Tibial nerve (tissue), 4 donors: ENCODE data around the gene TLR6. TPM values are rescaled to one million over a fixed set of nuclear protein-coding genes. Genes with fewer than 3 reads are reported as not detected.

Experiments used
- DNase-seq, 2 donors: peaks; one replicate each; pipeline ENCODE4 v3.0.0-alpha.2; 2019; ENCODE audit warnings: low spot score in 2 of 2
- H3K27ac ChIP-seq, 4 donors: fragments of 200-600 bp; sonication (generic) in 3 of 4; one replicate each; pipeline ENCODE4 v1.5.1; 2017 to 2019; ENCODE audit warnings: mild to moderate bottlenecking in 1 of 4
- H3K27me3 ChIP-seq, 2 donors: fragments of 200-600 bp; sonication (generic) in 1 of 2; one replicate each; pipeline versions ENCODE4 v1.5.1 to v1.6.0; 2017 to 2019
- H3K36me3 ChIP-seq, 3 donors: fragments of 200-600 bp; sonication (generic); one replicate each; pipeline ENCODE4 v1.5.1; 2018 to 2019
- H3K4me1 ChIP-seq, 4 donors: fragments of 200-600 bp; sonication (generic) in 3 of 4; one replicate each; pipeline ENCODE4 v1.5.1; 2017 to 2019
- H3K4me3 ChIP-seq, 4 donors: fragments of 200-600 bp; sonication (generic) in 3 of 4; one replicate each; pipeline ENCODE4 v1.5.1; 2017 to 2019; ENCODE audit warnings: mild to moderate bottlenecking in 1 of 4, moderate library complexity in 1 of 4
- H3K9me3 ChIP-seq, 4 donors: fragments of 200-600 bp; sonication (generic) in 3 of 4; one replicate each; pipeline ENCODE4 v1.5.1; 2017 to 2019
- CTCF ChIP-seq, 5 experiments: fragments of 200-600 bp in 3 of 5; fragments of 450-650 bp in 2 of 5; sonication (generic) in 3 of 5; IDR thresholded peaks; one replicate each; pipeline ENCODE4 v1.5.1; 2016 to 2019; ENCODE audit warnings: antibody characterized with exemption in 5 of 5, mild to moderate bottlenecking in 3 of 5, moderate library complexity in 2 of 5
- EP300 ChIP-seq, 2 donors: sonication (generic); formaldehyde crosslinking; IDR thresholded peaks; one replicate each; pipeline ENCODE4 v1.6.1; 2017; ENCODE audit warnings: antibody characterized with exemption in 2 of 2, mild to moderate bottlenecking in 1 of 2
- POLR2A ChIP-seq, 2 donors: fragments of 450-650 bp; IDR thresholded peaks; one replicate each; pipeline ENCODE4 v1.6.1; 2017; ENCODE audit warnings: antibody characterized with exemption in 2 of 2, mild to moderate bottlenecking in 2 of 2, moderate library complexity in 2 of 2
- WGBS, 2 donors: methylation state at CpG; one replicate each; pipeline ENCODE4 v1.1.5; 2018; 5-methylcytosine and 5-hydroxymethylcytosine counted together
- total RNA-seq, 4 donors: library from RNA; depleted of rRNA; stranded (reverse); fragments of >200 nt; gene quantifications; one replicate each; pipeline ENCODE4 v1.1.0, GENCODE V29; 2016

Gene TLR6
- total RNA-seq, 4 donors from 2014 or later, result 4.2 to 8.6 (median 5.2) TPM

GRCh38 chr4:38857354-38858096 lies 908 bp upstream of the TLR6 start:
- no peaks in the 10 kb centered on the region for H3K27me3 ChIP-seq
- TF ChIP-seq POLR2A (IDR thresholded peaks at IDR 0.05) (peak in 1 of 2 donors; percentile 13), EP300 (IDR thresholded peaks at IDR 0.05) (peak in 1 of 2 donors; percentile 74), CTCF (IDR thresholded peaks at IDR 0.05) (no peak)
- peaks cover 0 to 22% (median 8%) of the 10 kb centered on the region in 4 donors for H3K4me1 ChIP-seq
- H3K9me3 ChIP-seq, result no peaks in the 10 kb centered on the region
- H3K36me3 ChIP-seq, result no peaks in the 10 kb centered on the region
- no peak overlapping the region for H3K4me3 ChIP-seq
- WGBS, 2 donors, result 20% methylated on average over 3 of the region's 3 CpGs
- peak in 1 of 2 donors; percentile 47 for DNase-seq
- H3K27ac ChIP-seq, result peak overlapping the region; percentile 67 to 89 (median 78)

GRCh38 chr4:38856046-38856445 lies 571 bp downstream of the TLR6 start:
- H3K9me3 ChIP-seq, result peaks cover 0 to 5% (median 0%) of the 10 kb centered on the region in 4 donors
- H3K4me1 ChIP-seq, result peaks cover 0 to 22% (median 8%) of the 10 kb centered on the region in 4 donors
- 20 to 31% methylated on average over 4 of the region's 4 CpGs for WGBS, 2 donors
- DNase-seq, result no peak
- TF ChIP-seq CTCF (IDR thresholded peaks at IDR 0.05) (no peak), POLR2A (IDR thresholded peaks at IDR 0.05) (no peak), EP300 (IDR thresholded peaks at IDR 0.05) (peak in 1 of 2 donors; percentile 18)
- H3K27me3 ChIP-seq, result no peaks in the 10 kb centered on the region
- H3K27ac ChIP-seq, result peak overlapping the region in 3 of 4 donors; percentile 71 to 89 (median 86)
- H3K36me3 ChIP-seq, result no peaks in the 10 kb centered on the region
- peak overlapping the region; percentile 5 to 36 (median 21) for H3K4me3 ChIP-seq

GRCh38 chr4:38855466-38855865 lies 1.2 kb downstream of the TLR6 start:
- Histone ChIP-seq H3K4me3 (peak overlapping the region in 2 of 4 donors; percentile 35 to 36), H3K9me3 (peaks cover 0 to 5% (median 0%) of the 10 kb centered on the region in 4 donors), H3K27me3 (no peaks in the 10 kb centered on the region), H3K36me3 (no peaks in the 10 kb centered on the region), H3K27ac (peak overlapping the region in 2 of 4 donors; percentile 71 to 89), H3K4me1 (peaks cover 0 to 22% (median 8%) of the 10 kb centered on the region in 4 donors)
- no peak for DNase-seq
- WGBS, 2 donors, result 87 to 90% methylated on average over 5 of the region's 5 CpGs
- TF ChIP-seq CTCF (IDR thresholded peaks at IDR 0.05) (no peak), EP300 (IDR thresholded peaks at IDR 0.05) (no peak), POLR2A (IDR thresholded peaks at IDR 0.05) (no peak)

GRCh38 chr4:38846015-38846414 lies 10.6 kb downstream of the TLR6 start:
- Histone ChIP-seq H3K4me3 (no peak overlapping the region), H3K9me3 (peaks cover 0 to 11% (median 0%) of the 10 kb centered on the region in 4 donors), H3K36me3 (no peaks in the 10 kb centered on the region), H3K27ac (no peak overlapping the region), H3K27me3 (no peaks in the 10 kb centered on the region), H3K4me1 (no peaks in the 10 kb centered on the region)
- DNase-seq, result no peak
- TF ChIP-seq CTCF (IDR thresholded peaks at IDR 0.05) (no peak), POLR2A (IDR thresholded peaks at IDR 0.05) (no peak), EP300 (IDR thresholded peaks at IDR 0.05) (no peak)
- WGBS, 2 donors, result 73 to 81% methylated on average over 3 of the region's 3 CpGs

GRCh38 chr4:38842994-38843393 lies 13.6 kb downstream of the TLR6 start:
- no peaks in the 10 kb centered on the region for H3K4me1 ChIP-seq
- peaks cover 0 to 2% (median 0%) of the 10 kb centered on the region in 4 donors for H3K9me3 ChIP-seq
- no peak overlapping the region for H3K4me3 ChIP-seq
- H3K36me3 ChIP-seq, result no peaks in the 10 kb centered on the region
- TF ChIP-seq POLR2A (IDR thresholded peaks at IDR 0.05) (no peak), EP300 (IDR thresholded peaks at IDR 0.05) (no peak), CTCF (IDR thresholded peaks at IDR 0.05) (no peak)
- H3K27ac ChIP-seq, result no peak overlapping the region
- DNase-seq, result no peak
- WGBS, 2 donors, result 75 to 81% methylated on average over 4 of the region's 4 CpGs
- H3K27me3 ChIP-seq, result no peaks in the 10 kb centered on the region
